NB4 (cell line): Measurements from ENCODE around the gene GALNT6.

Source experiments
- DNase-seq: peaks from one replicate; pipeline ENCODE4 v3.0.0; 2010; ENCODE audit warnings: low read depth
- H3K4me3 ChIP-seq: one replicate; pipeline ENCODE4 v1.5.1; 2011; ENCODE audit warnings: mild to moderate bottlenecking, low read depth, low read length, moderate library complexity
- MYC ChIP-seq: IDR thresholded peaks from 2 replicates; pipeline ENCODE4 v1.6.1; 2011; ENCODE audit warnings: low read depth, low read length
- POLR2A ChIP-seq: IDR thresholded peaks from 2 replicates; pipeline ENCODE4 v1.6.1; 2011; ENCODE audit warnings: mild to moderate bottlenecking; ENCODE audit not compliant: insufficient read length; ENCODE audit errors: extremely low read depth
- TF ChIP-seq, protein P1 (sequence below): IDR thresholded peaks from 2 replicates; pipeline ENCODE4 v1.6.1; 2011; ENCODE audit warnings: low read depth, low read length
- TF ChIP-seq, protein P2 (sequence below): IDR thresholded peaks from one replicate; pipeline ENCODE4 v1.5.1; 2012; ENCODE audit warnings: low read depth, low read length

Gene GALNT6

DNA sequence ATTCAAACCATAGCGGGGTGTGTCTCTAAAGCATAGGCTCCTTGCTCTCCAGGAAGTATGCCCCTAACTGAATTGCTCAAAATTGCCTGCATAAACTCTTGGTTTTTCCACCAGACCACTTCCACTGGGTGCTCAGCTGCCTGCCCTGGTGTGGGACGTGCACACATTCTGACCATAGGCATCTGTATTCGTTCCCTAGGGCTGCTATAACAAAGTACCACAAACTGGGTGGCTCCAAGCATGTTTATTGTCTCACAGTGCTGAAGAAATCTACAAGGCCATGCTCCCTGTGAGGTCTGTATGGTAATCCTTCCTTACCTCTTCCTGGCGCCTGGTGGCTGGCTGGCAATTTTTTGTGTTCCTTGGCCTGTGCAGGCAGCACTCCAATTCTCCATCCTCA lies 16.4 kb upstream of the GALNT6 start:
- TF ChIP-seq POLR2A = no peak
- TF ChIP-seq, protein P1, sequence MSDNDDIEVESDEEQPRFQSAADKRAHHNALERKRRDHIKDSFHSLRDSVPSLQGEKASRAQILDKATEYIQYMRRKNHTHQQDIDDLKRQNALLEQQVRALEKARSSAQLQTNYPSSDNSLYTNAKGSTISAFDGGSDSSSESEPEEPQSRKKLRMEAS = no peak
- TF ChIP-seq, protein P2, sequence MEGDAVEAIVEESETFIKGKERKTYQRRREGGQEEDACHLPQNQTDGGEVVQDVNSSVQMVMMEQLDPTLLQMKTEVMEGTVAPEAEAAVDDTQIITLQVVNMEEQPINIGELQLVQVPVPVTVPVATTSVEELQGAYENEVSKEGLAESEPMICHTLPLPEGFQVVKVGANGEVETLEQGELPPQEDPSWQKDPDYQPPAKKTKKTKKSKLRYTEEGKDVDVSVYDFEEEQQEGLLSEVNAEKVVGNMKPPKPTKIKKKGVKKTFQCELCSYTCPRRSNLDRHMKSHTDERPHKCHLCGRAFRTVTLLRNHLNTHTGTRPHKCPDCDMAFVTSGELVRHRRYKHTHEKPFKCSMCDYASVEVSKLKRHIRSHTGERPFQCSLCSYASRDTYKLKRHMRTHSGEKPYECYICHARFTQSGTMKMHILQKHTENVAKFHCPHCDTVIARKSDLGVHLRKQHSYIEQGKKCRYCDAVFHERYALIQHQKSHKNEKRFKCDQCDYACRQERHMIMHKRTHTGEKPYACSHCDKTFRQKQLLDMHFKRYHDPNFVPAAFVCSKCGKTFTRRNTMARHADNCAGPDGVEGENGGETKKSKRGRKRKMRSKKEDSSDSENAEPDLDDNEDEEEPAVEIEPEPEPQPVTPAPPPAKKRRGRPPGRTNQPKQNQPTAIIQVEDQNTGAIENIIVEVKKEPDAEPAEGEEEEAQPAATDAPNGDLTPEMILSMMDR = no peak
- H3K4me3 ChIP-seq = no peak overlapping the region
- DNase-seq = peak; percentile 58

DNA sequence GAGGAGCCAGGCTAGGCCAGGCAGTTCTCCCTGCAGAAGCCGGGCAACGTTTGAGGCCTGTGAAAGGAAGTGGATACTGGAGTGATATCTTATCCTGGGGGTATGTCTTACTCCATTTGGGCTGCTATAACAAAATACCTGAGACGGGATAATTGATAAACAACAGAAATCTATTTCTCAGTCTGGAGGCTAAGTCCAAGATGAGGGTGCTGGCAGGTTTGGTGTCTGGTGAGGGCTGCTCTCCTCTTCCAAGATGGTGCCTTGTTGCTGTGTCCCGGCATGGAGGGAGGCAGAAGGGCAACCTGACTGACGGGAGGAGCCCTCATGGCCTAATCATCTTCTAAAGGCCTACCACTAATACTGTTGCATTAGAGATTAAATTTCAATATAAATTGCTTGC lies 15.7 kb upstream of the GALNT6 start:
- DNase-seq = no peak
- no peak overlapping the region for H3K4me3 ChIP-seq
- no peak for TF ChIP-seq MYC
- TF ChIP-seq, protein P2 = no peak
- TF ChIP-seq POLR2A = no peak
- TF ChIP-seq, protein P1 = no peak

DNA sequence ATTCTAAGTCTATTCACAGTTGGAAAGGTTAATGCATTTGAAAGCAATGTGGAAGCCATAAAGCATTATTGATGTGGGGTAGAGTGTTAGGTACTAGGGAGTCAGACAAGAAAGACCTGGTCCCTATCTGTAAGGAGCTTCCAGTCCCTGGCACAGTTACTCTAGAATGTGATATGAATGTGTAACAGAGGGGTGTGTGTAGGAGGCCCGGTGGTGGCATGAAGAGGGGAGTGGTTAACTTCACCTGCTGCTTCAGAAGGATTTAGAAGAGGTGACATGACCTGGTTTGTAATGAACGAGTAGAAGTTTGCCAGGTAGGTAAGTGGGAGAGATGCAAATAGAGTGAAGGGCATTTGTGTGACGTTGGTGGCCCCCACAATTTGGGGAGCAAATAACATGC lies 15.1 kb upstream of the GALNT6 start:
- no peak for DNase-seq
- H3K4me3 ChIP-seq = no peak overlapping the region
- TF ChIP-seq, protein P1 = no peak
- TF ChIP-seq POLR2A = no peak

DNA sequence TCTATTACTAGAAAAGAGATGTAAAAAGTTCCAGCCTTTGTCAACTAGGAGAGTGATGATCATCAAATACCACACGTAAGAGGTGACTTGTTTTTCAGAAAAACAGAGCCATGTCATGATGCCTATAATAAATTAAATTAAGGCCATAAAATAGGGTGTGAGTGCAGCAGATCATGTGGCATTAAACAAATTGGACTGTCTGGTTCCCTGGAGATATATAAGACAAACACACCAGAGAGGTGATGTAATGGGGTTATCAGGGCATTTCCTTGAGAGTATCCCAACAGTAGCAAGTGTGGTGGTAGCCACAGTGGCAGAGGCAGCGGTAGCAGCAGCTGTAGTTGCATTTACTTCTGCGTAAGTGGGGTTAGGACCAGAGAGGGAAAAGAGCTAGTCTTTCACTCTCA lies 14.6 kb upstream of the GALNT6 start:
- no peak for DNase-seq
- no peak overlapping the region for H3K4me3 ChIP-seq
- TF ChIP-seq MYC (no peak), POLR2A (no peak)
- TF ChIP-seq, protein P2 = no peak

DNA sequence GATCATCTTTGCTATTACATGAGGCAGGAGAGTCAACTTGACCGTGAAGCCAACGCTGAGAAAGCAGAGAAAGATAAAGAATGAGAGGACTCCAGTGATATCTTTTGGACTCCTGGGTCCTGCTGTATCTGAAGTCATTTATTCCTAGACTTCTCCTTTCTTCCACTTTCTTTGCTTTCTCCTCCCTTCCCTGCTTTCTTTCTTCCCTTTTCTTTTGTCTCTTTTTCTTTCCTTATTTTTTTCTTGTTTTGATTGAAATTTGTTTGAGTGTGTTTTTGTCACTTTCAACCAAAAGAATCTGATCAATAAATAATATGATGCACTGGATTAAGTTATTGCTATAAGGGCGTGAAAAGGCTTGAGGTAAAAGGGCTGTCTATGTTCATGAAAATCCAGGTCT lies 13.4 kb upstream of the GALNT6 start:
- TF ChIP-seq MYC (no peak), POLR2A (no peak)
- TF ChIP-seq, protein P1 = no peak
- TF ChIP-seq, protein P2 = no peak
- H3K4me3 ChIP-seq = no peak overlapping the region
- DNase-seq = no peak

DNA sequence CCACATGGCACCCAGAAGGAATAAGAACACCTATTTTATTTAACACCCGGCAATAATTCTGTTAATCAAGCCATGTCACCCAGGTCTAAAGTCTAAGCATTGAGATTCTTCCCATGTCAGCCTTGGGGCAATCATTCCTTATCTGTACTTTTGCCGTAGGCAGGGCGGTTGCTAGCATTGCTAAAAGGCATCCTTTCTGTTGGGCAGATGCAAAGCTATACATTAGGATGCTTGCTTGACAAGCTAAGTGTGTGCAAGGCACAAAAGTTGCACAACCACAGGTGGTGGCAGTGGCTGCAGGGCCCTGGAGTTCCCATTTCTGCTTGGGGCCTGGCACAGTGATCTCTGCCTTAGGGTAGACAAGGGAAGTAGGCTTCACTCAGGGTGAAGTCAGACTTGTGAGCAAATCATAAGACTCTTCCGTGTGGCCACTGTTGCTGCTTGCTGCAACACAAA lies 12.5 kb upstream of the GALNT6 start:
- TF ChIP-seq MYC (peak; percentile 83), POLR2A (no peak)
- H3K4me3 ChIP-seq = no peak overlapping the region
- peak; percentile 94 for DNase-seq

DNA sequence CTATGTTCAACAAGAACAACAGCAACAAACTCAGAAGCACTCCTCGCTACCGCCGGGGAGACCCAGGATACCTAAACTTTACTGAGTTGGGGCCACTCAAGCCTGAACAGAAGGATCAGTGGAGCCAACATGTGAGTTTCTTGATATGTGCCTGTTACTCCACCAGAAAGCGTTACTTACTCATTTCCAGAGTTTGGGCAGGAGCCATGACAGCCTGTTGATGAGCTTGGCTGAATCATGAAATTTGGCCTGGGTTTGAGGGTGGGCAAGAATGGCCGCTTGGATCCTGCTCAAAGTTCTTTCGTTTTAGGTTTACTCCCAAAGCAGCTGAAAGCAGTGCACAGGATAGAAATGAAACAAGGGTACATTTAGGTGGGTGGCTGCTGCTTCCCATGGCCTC lies 12.0 kb upstream of the GALNT6 start:
- no peak overlapping the region for H3K4me3 ChIP-seq
- DNase-seq = no peak
- TF ChIP-seq, protein P1 = no peak
- no peak for TF ChIP-seq MYC
- TF ChIP-seq POLR2A = no peak
- TF ChIP-seq, protein P2 = no peak
